Left cardiac atrium (tissue), 4 donors: Measurements from ENCODE around the gene PLEKHN1. TPM values are rescaled to one million over a fixed set of nuclear protein-coding genes. Genes with fewer than 3 reads are reported as not detected.

Experiments used
- ATAC-seq, 2 donors: fragments of 200-7000 bp; cut with Tn5 transposase; one replicate each; pipeline ENCODE4 v1.9.1; 2020; ENCODE audit warnings: mild to moderate bottlenecking in 2 of 2, moderate library complexity in 2 of 2
- DNase-seq: peaks from one replicate; pipeline ENCODE4 v3.0.0-alpha.2; 2020
- intact Hi-C, 2 donors: fragments of 100-400 bp; cut with DNase I; formaldehyde crosslinking; loops; one replicate each; pipeline versions ENCODE4 v1.14.1 to v1.15.1; 2022 to 2023
- total RNA-seq, 2 donors: library from RNA; stranded (reverse); fragmentation: NEBNext Ultra II Directional; extraction: Animal tissue kit (Norgen Biotek cat#: 25700); gene quantifications; one replicate each; pipeline ENCODE4 v1.2.1, GENCODE V29; 2021
- donor health status: DM: no; HTN: yes; CAD: no.
- donor health status: DM: no; HTN: yes; CAD: no; lungs with severe emphysema.
- donor health status: DM: yes; HTN: yes; CAD: no.
- donor health status: Dilated cardiomyopathy.

PLEKHN1 gene
- total RNA-seq, 2 donors from 2014 or later, result 0.38 to 0.50 TPM

GRCh38 chr1:928825-929661 lies 37.2 kb upstream of the PLEKHN1 start:
- no peak for ATAC-seq
- intact Hi-C loops, result no loop called here
- no peak for DNase-seq

- intact Hi-C loops, result no loop called here
- ATAC-seq (no peak), DNase-seq (no peak)
Observed at GRCh38 chr1:929712-930632, 36.3 kb upstream of the PLEKHN1 start.

GRCh38 chr1:930633-931138 lies 35.6 kb upstream of the PLEKHN1 start:
- intact Hi-C loops, result no loop called here
- no peak for DNase-seq
- ATAC-seq, result no peak

GRCh38 chr1:931380-932172 lies 34.7 kb upstream of the PLEKHN1 start:
- ATAC-seq, result no peak
- intact Hi-C loops, result no loop called here
- no peak for DNase-seq

- intact Hi-C loops, result no loop called here
- ATAC-seq (no peak), DNase-seq (no peak)
Observed at GRCh38 chr1:932173-932510, 34.1 kb upstream of the PLEKHN1 start.

- DNase-seq (no peak), ATAC-seq (no peak)
- intact Hi-C loops, result no loop called here
Observed at GRCh38 chr1:932776-933602, 33.3 kb upstream of the PLEKHN1 start.

GRCh38 chr1:933603-933940 lies 32.7 kb upstream of the PLEKHN1 start:
- intact Hi-C loops, result no loop called here
- DNase-seq, result no peak
- ATAC-seq, result no peak

- no peak for ATAC-seq
- no peak for DNase-seq
- intact Hi-C loops, result no loop called here
Observed at GRCh38 chr1:934991-935750, 31.1 kb upstream of the PLEKHN1 start.

- DNase-seq, result peak; percentile 65
- intact Hi-C loops, result no loop called here
Observed at GRCh38 chr1:935751-936231, 30.5 kb upstream of the PLEKHN1 start.

GRCh38 chr1:936348-937264 lies 29.7 kb upstream of the PLEKHN1 start:
- intact Hi-C loops, result no loop called here
- no peak for DNase-seq
- ATAC-seq, result no peak

More at GRCh38 chr1:935751-936231, 30.5 kb upstream of the PLEKHN1 start:
- no peak for ATAC-seq

- no peak for ATAC-seq
- intact Hi-C loops, result no loop called here
- DNase-seq, result no peak
Observed at GRCh38 chr1:937521-937920, 28.8 kb upstream of the PLEKHN1 start.

- intact Hi-C loops, result no loop called here
- ATAC-seq, result peak in 1 of 2 donors; percentile 6
- no peak for DNase-seq
Observed at GRCh38 chr1:938088-938683, 28.1 kb upstream of the PLEKHN1 start.

GRCh38 chr1:938711-939489 lies 27.4 kb upstream of the PLEKHN1 start:
- DNase-seq, result no peak
- intact Hi-C loops, result no loop called here
- no peak for ATAC-seq

- ATAC-seq (no peak), DNase-seq (no peak)
- intact Hi-C loops, result no loop called here
Observed at GRCh38 chr1:939511-940106, 26.7 kb upstream of the PLEKHN1 start.
